WTC11 (cell line): ENCODE measurements around the gene RHOT1. TPM values are rescaled to one million over a fixed set of nuclear protein-coding genes. Genes with fewer than 3 reads are reported as not detected.

ENCODE experiments used
- ATAC-seq: fragments of 200-7000 bp; cut with Tn5 transposase; 2 replicates; pipeline ENCODE4 v1.10.0; 2021; ENCODE audit warnings: mild to moderate bottlenecking, moderate library complexity
- CTCF ChIA-PET: fragments of 300-600 bp; sonication (Branson Sonifier 250); formaldehyde crosslinking; loops from one replicate; lab custom pipeline; 2021; ENCODE audit warnings: antibody characterized with exemption; lab: Charles Lee
- POLR2A ChIA-PET: fragments of 350-600 bp; sonication (Branson Sonifier 250); formaldehyde crosslinking; loops from one replicate; lab custom pipeline; 2021; ENCODE audit warnings: antibody characterized with exemption; lab: Charles Lee
- DNase-seq: peaks from one replicate; pipeline ENCODE4 v3.0.0; 2021; ENCODE audit warnings: low spot score
- H3K27ac Mint-ChIP-seq: 2 replicates; pipeline ENCODE4 v1.8.0; 2021; ENCODE audit warnings: mixed read lengths
- H3K27me3 Mint-ChIP-seq: 2 replicates; pipeline ENCODE4 v1.8.0; 2021; ENCODE audit warnings: low read depth, mild to moderate bottlenecking, moderate library complexity, mixed read lengths
- H3K36me3 Mint-ChIP-seq: 2 replicates; pipeline ENCODE4 v1.8.0; 2021; ENCODE audit warnings: mixed read lengths
- H3K4me1 Mint-ChIP-seq: 2 replicates; pipeline ENCODE4 v1.8.0; 2022; ENCODE audit warnings: mixed read lengths
- H3K4me3 Mint-ChIP-seq: 2 replicates; pipeline ENCODE4 v1.8.0; 2021; ENCODE audit warnings: mild to moderate bottlenecking, moderate library complexity, mixed read lengths
- H3K9me3 Mint-ChIP-seq: 2 replicates; pipeline ENCODE4 v1.8.0; 2021; ENCODE audit warnings: mixed read lengths
- ELF4 ChIP-seq: sonication (generic); formaldehyde crosslinking; IDR thresholded peaks from 2 replicates; pipeline ENCODE4 v1.8.1; 2022; ENCODE audit warnings: low read depth, mild to moderate bottlenecking, moderate library complexity, missing genetic modification reagents
- FOXJ3 ChIP-seq: sonication (generic); formaldehyde crosslinking; IDR thresholded peaks from 2 replicates; pipeline ENCODE4 v1.9.0; 2021; ENCODE audit warnings: missing genetic modification reagents, mild to moderate bottlenecking, borderline replicate concordance
- GABPB1 ChIP-seq: sonication (generic); formaldehyde crosslinking; IDR thresholded peaks from 2 replicates; pipeline ENCODE4 v1.8.1; 2023; ENCODE audit warnings: mild to moderate bottlenecking, missing genetic modification reagents
- GRHL2 ChIP-seq: fragments of 250-450 bp; sonication (Bioruptor Pico); IDR thresholded peaks from 2 replicates; pipeline ENCODE4 v1.8.0; 2022; ENCODE audit warnings: mild to moderate bottlenecking, moderate library complexity; ENCODE audit not compliant: insufficient replicate concordance, severe bottlenecking
- IRF2 ChIP-seq: sonication (generic); formaldehyde crosslinking; IDR thresholded peaks from 2 replicates; pipeline ENCODE4 v1.8.0; 2022; ENCODE audit warnings: low read depth, missing genetic modification reagents, borderline replicate concordance
- JAZF1 ChIP-seq: fragments of 250-450 bp; sonication (Bioruptor Pico); IDR thresholded peaks from 2 replicates; pipeline ENCODE4 v1.9.0; 2021; ENCODE audit warnings: moderate library complexity, mild to moderate bottlenecking, inconsistent platforms
- JUN ChIP-seq: sonication (generic); formaldehyde crosslinking; IDR thresholded peaks from 2 replicates; pipeline ENCODE4 v1.8.0; 2023; ENCODE audit warnings: mild to moderate bottlenecking, missing genetic modification reagents
- KAT7 ChIP-seq: sonication (generic); formaldehyde crosslinking; IDR thresholded peaks from 2 replicates; pipeline ENCODE4 v1.8.1; 2023; ENCODE audit warnings: missing genetic modification reagents, mild to moderate bottlenecking, borderline replicate concordance
- MYBL2 ChIP-seq: sonication (generic); formaldehyde crosslinking; IDR thresholded peaks from 2 replicates; pipeline ENCODE4 v1.8.1; 2023; ENCODE audit warnings: mild to moderate bottlenecking, moderate library complexity, missing genetic modification reagents
- PRRX2 ChIP-seq: fragments of 250-450 bp; sonication (Bioruptor Pico); IDR thresholded peaks from 2 replicates; pipeline ENCODE4 v1.8.0; 2021; ENCODE audit warnings: mild to moderate bottlenecking
- SP1 ChIP-seq: sonication (generic); formaldehyde crosslinking; conservative IDR thresholded peaks from 2 replicates; pipeline ENCODE4 v1.8.1; 2022; ENCODE audit warnings: missing genetic modification reagents
- ZNF423 ChIP-seq: fragments of 250-450 bp; sonication (Bioruptor Pico); IDR thresholded peaks from 2 replicates; pipeline ENCODE4 v2.1.2; 2022; ENCODE audit warnings: mild to moderate bottlenecking, moderate library complexity
- total RNA-seq: library from RNA; stranded (reverse); gene quantifications from 3 replicates; pipeline ENCODE4 v1.2.3, GENCODE V29; 2021
- TF ChIP-seq, protein P1 (sequence below): sonication (generic); formaldehyde crosslinking; IDR thresholded peaks from 2 replicates; pipeline ENCODE4 v1.8.1; 2023; ENCODE audit warnings: mild to moderate bottlenecking, missing genetic modification reagents
- TF ChIP-seq, protein P2 (sequence below): sonication (generic); formaldehyde crosslinking; IDR thresholded peaks from 2 replicates; pipeline ENCODE4 v1.8.0; 2022; ENCODE audit warnings: mild to moderate bottlenecking, missing genetic modification reagents
- TF ChIP-seq, protein P3 (sequence below): fragments of 200-600 bp; IDR thresholded peaks from 2 replicates; pipeline ENCODE4 v1.8.0; 2022; ENCODE audit warnings: antibody characterized with exemption
- TF ChIP-seq, protein P4 (sequence below): sonication (generic); formaldehyde crosslinking; IDR thresholded peaks from 2 replicates; pipeline ENCODE4 v1.8.1; 2023; ENCODE audit warnings: mild to moderate bottlenecking, moderate library complexity, missing genetic modification reagents
- TF ChIP-seq, protein P5 (sequence below): sonication (generic); formaldehyde crosslinking; IDR thresholded peaks from 2 replicates; pipeline ENCODE4 v1.8.0; 2022; ENCODE audit warnings: mild to moderate bottlenecking, missing genetic modification reagents
- TF ChIP-seq, protein P6 (sequence below): sonication (generic); formaldehyde crosslinking; IDR thresholded peaks from 2 replicates; pipeline ENCODE4 v1.8.1; 2022; ENCODE audit warnings: mild to moderate bottlenecking, missing genetic modification reagents, moderate library complexity, borderline replicate concordance
- TF ChIP-seq, protein P7 (sequence below): sonication (generic); formaldehyde crosslinking; IDR thresholded peaks from 2 replicates; pipeline ENCODE4 v1.8.0; 2022; ENCODE audit warnings: mild to moderate bottlenecking, missing genetic modification reagents

The RHOT1 gene
- total RNA-seq, 1 experiment from 2014 or later = 28.9 TPM

DNA sequence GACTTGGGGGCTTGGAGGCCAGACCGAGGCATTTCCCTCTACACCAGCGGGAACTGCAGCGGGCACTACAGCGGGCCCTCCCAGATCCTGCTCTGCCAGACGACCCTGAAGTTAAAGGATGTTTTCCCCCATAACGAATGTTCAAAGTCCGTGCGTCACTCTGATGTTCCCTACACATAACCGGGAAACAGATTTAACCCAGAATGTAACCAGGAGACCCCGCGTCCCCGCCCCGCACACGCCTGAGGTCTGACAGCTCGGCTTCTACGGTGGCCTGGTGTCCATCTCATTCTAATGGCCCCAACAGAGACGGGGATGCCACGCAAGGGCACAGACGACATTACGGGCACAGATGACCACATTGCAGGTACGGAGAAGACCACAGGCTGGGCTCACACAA lies 31.7 kb upstream of the RHOT1 start:
- no peaks in the 10 kb centered on the region for H3K9me3 Mint-ChIP-seq
- H3K27me3 Mint-ChIP-seq = no peaks in the 10 kb centered on the region
- H3K27ac Mint-ChIP-seq = peak overlapping the region; percentile 63; the same call in 1 of the 2 replicates
- H3K4me1 Mint-ChIP-seq = peaks cover 30% of the 10 kb centered on the region
- no peak for DNase-seq
- H3K4me3 Mint-ChIP-seq = no peak overlapping the region
- CTCF ChIA-PET = interaction anchor here (1.2 to 2.0 kb wide), 7 partner anchors 9 to 209 kb away, joined by 3 to 15 read pairs (median 5); partner anchors contain the start of genes LRRC37B and UTP6
- no peaks in the 10 kb centered on the region for H3K36me3 Mint-ChIP-seq
- ATAC-seq = no peak
- POLR2A ChIA-PET = interaction anchor here (1.2 kb wide), 1 partner anchor 9 kb away, joined by 3 read pairs; no protein-coding TSS in a partner anchor
- TF ChIP-seq, protein P1, sequence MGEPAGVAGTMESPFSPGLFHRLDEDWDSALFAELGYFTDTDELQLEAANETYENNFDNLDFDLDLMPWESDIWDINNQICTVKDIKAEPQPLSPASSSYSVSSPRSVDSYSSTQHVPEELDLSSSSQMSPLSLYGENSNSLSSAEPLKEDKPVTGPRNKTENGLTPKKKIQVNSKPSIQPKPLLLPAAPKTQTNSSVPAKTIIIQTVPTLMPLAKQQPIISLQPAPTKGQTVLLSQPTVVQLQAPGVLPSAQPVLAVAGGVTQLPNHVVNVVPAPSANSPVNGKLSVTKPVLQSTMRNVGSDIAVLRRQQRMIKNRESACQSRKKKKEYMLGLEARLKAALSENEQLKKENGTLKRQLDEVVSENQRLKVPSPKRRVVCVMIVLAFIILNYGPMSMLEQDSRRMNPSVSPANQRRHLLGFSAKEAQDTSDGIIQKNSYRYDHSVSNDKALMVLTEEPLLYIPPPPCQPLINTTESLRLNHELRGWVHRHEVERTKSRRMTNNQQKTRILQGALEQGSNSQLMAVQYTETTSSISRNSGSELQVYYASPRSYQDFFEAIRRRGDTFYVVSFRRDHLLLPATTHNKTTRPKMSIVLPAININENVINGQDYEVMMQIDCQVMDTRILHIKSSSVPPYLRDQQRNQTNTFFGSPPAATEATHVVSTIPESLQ (CRISPR knock-in tag) = no peak
- TF ChIP-seq, protein P2, sequence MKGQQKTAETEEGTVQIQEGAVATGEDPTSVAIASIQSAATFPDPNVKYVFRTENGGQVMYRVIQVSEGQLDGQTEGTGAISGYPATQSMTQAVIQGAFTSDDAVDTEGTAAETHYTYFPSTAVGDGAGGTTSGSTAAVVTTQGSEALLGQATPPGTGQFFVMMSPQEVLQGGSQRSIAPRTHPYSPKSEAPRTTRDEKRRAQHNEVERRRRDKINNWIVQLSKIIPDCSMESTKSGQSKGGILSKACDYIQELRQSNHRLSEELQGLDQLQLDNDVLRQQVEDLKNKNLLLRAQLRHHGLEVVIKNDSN (CRISPR knock-in tag) = no peak
- TF ChIP-seq IRF2 (CRISPR knock-in tag) (no peak), GABPB1 (no peak), GRHL2 (no peak), MYBL2 (CRISPR knock-in tag) (no peak)

DNA sequence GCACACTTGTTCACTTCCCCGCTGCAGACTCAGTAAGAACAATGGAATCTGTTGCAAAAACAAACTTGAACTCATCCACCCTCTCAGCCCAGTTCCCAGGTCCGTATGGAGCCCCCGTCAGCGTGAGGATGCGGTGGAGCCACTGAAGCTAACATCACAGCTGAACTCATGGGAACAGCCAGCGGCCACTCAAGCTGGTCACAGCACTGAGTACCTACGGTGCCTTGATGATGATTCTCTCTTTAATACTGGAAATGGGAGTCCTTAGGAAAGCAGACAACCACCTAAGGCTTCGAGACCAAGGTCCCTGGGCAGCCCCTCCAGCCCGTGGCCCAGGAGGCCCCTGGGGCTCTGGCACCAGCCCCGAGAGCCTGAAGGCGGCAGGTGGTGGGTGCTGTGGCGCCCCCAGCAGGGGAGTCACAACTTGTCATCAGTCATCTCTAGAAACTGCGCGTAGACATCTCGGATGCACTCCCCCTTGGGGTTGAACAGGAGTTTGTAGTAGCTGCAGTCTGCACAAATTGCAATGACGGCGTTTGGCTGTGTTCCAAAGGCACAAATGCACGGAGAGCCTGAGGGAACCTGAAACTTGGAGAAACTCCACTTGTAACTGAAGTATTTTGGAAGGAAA lies 31.0 kb upstream of the RHOT1 start:
- Mint-ChIP-seq H3K27ac (peak overlapping the region; percentile 63; the same call in 1 of the 2 replicates), H3K9me3 (no peaks in the 10 kb centered on the region), H3K4me3 (no peak overlapping the region), H3K36me3 (no peaks in the 10 kb centered on the region), H3K4me1 (peaks cover 30% of the 10 kb centered on the region), H3K27me3 (no peaks in the 10 kb centered on the region)
- DNase-seq (peak; percentile 73), ATAC-seq (peak; percentile 79)
- ChIA-PET POLR2A (interaction anchor here (1.2 kb wide), 1 partner anchor 10 kb away, joined by 3 read pairs; no protein-coding TSS in a partner anchor), CTCF (interaction anchor here (0.6 to 2.0 kb wide), 11 partner anchors 9 to 680 kb away, joined by 3 to 15 read pairs (median 4); partner anchors contain the start of genes LRRC37B and UTP6)
- TF ChIP-seq, protein P3, sequence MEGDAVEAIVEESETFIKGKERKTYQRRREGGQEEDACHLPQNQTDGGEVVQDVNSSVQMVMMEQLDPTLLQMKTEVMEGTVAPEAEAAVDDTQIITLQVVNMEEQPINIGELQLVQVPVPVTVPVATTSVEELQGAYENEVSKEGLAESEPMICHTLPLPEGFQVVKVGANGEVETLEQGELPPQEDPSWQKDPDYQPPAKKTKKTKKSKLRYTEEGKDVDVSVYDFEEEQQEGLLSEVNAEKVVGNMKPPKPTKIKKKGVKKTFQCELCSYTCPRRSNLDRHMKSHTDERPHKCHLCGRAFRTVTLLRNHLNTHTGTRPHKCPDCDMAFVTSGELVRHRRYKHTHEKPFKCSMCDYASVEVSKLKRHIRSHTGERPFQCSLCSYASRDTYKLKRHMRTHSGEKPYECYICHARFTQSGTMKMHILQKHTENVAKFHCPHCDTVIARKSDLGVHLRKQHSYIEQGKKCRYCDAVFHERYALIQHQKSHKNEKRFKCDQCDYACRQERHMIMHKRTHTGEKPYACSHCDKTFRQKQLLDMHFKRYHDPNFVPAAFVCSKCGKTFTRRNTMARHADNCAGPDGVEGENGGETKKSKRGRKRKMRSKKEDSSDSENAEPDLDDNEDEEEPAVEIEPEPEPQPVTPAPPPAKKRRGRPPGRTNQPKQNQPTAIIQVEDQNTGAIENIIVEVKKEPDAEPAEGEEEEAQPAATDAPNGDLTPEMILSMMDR = peak; percentile 37; the same call in 1 of the 2 replicates
- no peak for TF ChIP-seq JAZF1 (CRISPR knock-in tag)
- TF ChIP-seq SP1 (CRISPR knock-in tag) = no peak

DNA sequence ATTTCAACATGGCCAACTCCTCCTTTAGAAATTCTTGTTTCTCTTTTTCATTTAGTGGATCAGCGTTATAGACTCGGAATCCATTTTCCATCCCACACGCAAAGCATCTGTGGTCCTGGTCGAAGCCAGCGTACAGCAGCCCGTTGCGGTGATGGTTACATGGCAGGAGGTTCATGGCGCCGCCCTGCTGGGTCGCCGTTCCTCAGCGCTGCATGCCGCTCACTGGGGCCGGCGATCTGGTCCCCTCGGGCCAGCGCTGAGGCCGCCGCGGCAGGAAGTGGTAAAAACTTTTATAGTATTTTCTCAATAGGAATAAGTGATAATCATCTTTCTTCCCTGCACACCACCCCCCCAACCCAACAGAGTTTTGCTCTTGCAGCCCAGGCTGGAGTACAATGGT lies 29.9 kb upstream of the RHOT1 start:
- POLR2A ChIA-PET = no interaction called here
- CTCF ChIA-PET = interaction anchor here (1.3 to 1.9 kb wide), 2 partner anchors 12 to 28 kb away, joined by 3 to 6 read pairs; no protein-coding TSS in a partner anchor
- no peak overlapping the region for H3K4me3 Mint-ChIP-seq
- DNase-seq (peak; percentile 25), ATAC-seq (no peak)
- H3K4me1 Mint-ChIP-seq = peaks cover 33% of the 10 kb centered on the region
- no peak overlapping the region for H3K27ac Mint-ChIP-seq
- H3K27me3 Mint-ChIP-seq = no peaks in the 10 kb centered on the region
- H3K36me3 Mint-ChIP-seq = no peaks in the 10 kb centered on the region
- H3K9me3 Mint-ChIP-seq = no peaks in the 10 kb centered on the region
- no peak for TF ChIP-seq PRRX2 (CRISPR knock-in tag)
- TF ChIP-seq, protein P4, sequence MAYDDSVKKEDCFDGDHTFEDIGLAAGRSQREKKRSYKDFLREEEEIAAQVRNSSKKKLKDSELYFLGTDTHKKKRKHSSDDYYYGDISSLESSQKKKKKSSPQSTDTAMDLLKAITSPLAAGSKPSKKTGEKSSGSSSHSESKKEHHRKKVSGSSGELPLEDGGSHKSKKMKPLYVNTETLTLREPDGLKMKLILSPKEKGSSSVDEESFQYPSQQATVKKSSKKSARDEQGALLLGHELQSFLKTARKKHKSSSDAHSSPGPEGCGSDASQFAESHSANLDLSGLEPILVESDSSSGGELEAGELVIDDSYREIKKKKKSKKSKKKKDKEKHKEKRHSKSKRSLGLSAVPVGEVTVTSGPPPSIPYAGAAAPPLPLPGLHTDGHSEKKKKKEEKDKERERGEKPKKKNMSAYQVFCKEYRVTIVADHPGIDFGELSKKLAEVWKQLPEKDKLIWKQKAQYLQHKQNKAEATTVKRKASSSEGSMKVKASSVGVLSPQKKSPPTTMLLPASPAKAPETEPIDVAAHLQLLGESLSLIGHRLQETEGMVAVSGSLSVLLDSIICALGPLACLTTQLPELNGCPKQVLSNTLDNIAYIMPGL (CRISPR knock-in tag) = no peak
- TF ChIP-seq GRHL2 = no peak
- TF ChIP-seq ZNF423 (CRISPR knock-in tag) = no peak
- TF ChIP-seq, protein P5, sequence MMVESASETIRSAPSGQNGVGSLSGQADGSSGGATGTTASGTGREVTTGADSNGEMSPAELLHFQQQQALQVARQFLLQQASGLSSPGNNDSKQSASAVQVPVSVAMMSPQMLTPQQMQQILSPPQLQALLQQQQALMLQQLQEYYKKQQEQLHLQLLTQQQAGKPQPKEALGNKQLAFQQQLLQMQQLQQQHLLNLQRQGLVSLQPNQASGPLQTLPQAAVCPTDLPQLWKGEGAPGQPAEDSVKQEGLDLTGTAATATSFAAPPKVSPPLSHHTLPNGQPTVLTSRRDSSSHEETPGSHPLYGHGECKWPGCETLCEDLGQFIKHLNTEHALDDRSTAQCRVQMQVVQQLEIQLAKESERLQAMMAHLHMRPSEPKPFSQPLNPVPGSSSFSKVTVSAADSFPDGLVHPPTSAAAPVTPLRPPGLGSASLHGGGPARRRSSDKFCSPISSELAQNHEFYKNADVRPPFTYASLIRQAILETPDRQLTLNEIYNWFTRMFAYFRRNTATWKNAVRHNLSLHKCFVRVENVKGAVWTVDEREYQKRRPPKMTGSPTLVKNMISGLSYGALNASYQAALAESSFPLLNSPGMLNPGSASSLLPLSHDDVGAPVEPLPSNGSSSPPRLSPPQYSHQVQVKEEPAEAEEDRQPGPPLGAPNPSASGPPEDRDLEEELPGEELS = no peak
- no peak for TF ChIP-seq JUN (CRISPR knock-in tag)
- TF ChIP-seq ELF4 (CRISPR knock-in tag) = no peak
- TF ChIP-seq, protein P6, sequence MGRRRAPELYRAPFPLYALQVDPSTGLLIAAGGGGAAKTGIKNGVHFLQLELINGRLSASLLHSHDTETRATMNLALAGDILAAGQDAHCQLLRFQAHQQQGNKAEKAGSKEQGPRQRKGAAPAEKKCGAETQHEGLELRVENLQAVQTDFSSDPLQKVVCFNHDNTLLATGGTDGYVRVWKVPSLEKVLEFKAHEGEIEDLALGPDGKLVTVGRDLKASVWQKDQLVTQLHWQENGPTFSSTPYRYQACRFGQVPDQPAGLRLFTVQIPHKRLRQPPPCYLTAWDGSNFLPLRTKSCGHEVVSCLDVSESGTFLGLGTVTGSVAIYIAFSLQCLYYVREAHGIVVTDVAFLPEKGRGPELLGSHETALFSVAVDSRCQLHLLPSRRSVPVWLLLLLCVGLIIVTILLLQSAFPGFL (CRISPR knock-in tag) = no peak
- TF ChIP-seq KAT7 (CRISPR knock-in tag) = no peak
- no peak for TF ChIP-seq FOXJ3
- TF ChIP-seq, protein P7, sequence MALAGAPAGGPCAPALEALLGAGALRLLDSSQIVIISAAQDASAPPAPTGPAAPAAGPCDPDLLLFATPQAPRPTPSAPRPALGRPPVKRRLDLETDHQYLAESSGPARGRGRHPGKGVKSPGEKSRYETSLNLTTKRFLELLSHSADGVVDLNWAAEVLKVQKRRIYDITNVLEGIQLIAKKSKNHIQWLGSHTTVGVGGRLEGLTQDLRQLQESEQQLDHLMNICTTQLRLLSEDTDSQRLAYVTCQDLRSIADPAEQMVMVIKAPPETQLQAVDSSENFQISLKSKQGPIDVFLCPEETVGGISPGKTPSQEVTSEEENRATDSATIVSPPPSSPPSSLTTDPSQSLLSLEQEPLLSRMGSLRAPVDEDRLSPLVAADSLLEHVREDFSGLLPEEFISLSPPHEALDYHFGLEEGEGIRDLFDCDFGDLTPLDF = no peak
- TF ChIP-seq, all 79 proteins: peak for 0
